Mucosa of stomach (tissue), 1 donor: ENCODE data around the gene SSTR4.
A peak's percentile ranks its signal among the peaks of the same experiment; 100 is the strongest.

Experiments
- H3K27me3 ChIP-seq: one replicate; pipeline ENCODE4 v1.7.0; 2013; ENCODE audit warnings: mild to moderate bottlenecking, low read length; ENCODE audit not compliant: control insufficient read depth, insufficient read depth
- H3K36me3 ChIP-seq: one replicate; pipeline ENCODE4 v1.7.0; 2013; ENCODE audit warnings: low read length; ENCODE audit not compliant: control insufficient read depth, insufficient read depth
- H3K4me1 ChIP-seq: one replicate; pipeline ENCODE4 v1.7.0; 2013; ENCODE audit warnings: mild to moderate bottlenecking, low read length; ENCODE audit not compliant: control insufficient read depth, insufficient read depth
- H3K4me3 ChIP-seq: one replicate; pipeline ENCODE4 v1.7.0; 2013; ENCODE audit warnings: low read length
- H3K9ac ChIP-seq: one replicate; pipeline ENCODE4 v1.7.0; 2013; ENCODE audit warnings: mild to moderate bottlenecking, low read length, moderate library complexity
- H3K9me3 ChIP-seq: one replicate; pipeline ENCODE4 v1.7.0; 2013; ENCODE audit warnings: mild to moderate bottlenecking, low read length, moderate library complexity; ENCODE audit not compliant: control insufficient read depth
- donor health status: Pancreatic carcinoma.

The SSTR4 gene

DNA sequence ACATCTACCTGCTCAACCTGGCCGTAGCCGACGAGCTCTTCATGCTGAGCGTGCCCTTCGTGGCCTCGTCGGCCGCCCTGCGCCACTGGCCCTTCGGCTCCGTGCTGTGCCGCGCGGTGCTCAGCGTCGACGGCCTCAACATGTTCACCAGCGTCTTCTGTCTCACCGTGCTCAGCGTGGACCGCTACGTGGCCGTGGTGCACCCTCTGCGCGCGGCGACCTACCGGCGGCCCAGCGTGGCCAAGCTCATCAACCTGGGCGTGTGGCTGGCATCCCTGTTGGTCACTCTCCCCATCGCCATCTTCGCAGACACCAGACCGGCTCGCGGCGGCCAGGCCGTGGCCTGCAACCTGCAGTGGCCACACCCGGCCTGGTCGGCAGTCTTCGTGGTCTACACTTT is 619 bp downstream of the SSTR4 start:
- Histone ChIP-seq H3K36me3 (no peaks in the 10 kb centered on the region), H3K4me3 (no peak overlapping the region), H3K27me3 (peaks cover 24% of the 10 kb centered on the region), H3K4me1 (no peaks in the 10 kb centered on the region), H3K9me3 (no peaks in the 10 kb centered on the region), H3K9ac (no peak overlapping the region)

- H3K27me3 ChIP-seq: peaks cover 24% of the 10 kb centered on the region
- no peaks in the 10 kb centered on the region for H3K9me3 ChIP-seq
- H3K4me1 ChIP-seq: no peaks in the 10 kb centered on the region
- H3K9ac ChIP-seq: no peak overlapping the region
- H3K36me3 ChIP-seq: no peaks in the 10 kb centered on the region
- no peak overlapping the region for H3K4me3 ChIP-seq
These were observed 1.3 kb downstream of the SSTR4 start for GRCh38 chr20:23036371-23036770.

- no peak overlapping the region for H3K4me3 ChIP-seq
- H3K9me3 ChIP-seq: no peaks in the 10 kb centered on the region
- peaks cover 24% of the 10 kb centered on the region for H3K27me3 ChIP-seq
- H3K9ac ChIP-seq: no peak overlapping the region
- no peaks in the 10 kb centered on the region for H3K36me3 ChIP-seq
- H3K4me1 ChIP-seq: no peaks in the 10 kb centered on the region
These were observed 1.9 kb downstream of the SSTR4 start for GRCh38 chr20:23037017-23037481.

DNA sequence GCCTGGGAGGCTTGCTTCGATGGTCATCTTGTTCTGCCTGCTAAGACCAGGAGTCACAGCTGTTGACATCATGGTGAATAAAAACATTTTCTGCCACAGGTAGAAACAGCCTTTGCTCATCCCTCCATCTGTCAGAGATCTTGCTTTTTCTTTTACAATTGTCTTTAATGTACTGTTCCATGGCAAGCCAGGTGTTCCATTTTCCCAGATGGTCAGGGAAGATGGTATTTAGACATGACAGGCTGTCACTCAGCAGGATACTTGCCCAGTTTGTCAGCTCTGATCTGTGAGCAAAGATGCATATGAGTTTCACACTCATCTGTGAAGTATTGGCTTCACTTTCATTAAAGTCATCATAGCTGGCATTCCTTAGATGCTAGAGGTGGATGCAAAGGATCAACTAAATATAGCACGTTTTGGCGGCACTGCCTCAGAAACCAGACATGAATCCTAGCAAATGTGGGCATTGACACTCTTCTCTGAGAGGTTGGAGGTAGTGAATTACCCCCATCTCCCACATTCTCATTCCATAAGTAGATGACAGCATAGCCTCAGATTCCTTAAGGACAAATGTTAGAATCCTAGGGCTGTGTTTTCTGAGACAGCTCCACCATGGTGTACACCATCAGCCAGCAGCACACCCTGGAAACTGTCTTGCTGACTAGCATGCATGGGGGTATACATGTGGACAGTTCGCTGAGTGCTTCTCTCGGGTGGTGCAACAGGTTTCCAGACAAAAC is 4.2 kb downstream of the SSTR4 start:
- H3K4me3 ChIP-seq: no peak overlapping the region

DNA sequence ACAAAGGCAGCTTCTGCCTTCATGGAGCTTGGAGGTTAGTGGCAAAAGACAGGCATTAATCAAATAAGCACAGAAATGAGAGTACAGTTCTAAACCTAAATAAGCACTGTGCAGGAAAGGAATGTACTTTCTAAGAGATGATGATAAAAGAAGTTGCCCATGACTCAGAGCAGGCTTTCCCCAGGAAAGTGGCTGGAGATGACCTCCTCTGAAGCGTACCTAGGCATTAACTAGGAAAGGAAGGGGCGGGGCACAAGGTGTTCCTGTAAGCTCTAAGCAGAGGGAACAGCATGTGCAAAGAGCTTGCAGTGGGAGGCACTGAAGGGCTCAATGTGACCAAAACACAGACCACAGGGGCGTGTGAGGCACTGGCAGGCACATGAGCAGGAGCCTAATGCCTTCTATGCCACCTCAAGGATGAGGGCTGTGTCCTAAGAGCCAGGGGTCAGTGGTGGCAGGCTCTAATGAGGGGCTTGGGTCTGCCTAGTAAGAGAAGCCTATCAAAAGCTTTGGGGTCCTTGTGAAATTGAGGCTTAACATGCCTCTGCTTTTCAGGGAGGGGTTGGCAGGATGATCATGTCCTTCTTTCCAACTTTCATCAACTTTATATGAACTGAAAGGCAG is 4.9 kb downstream of the SSTR4 start:
- H3K4me3 ChIP-seq: no peak overlapping the region
- H3K27me3 ChIP-seq: peaks cover 17% of the 10 kb centered on the region
- peaks cover 17% of the 10 kb centered on the region for H3K4me1 ChIP-seq
- H3K9me3 ChIP-seq: no peaks in the 10 kb centered on the region
- no peak overlapping the region for H3K9ac ChIP-seq
- no peaks in the 10 kb centered on the region for H3K36me3 ChIP-seq

More for the DNA sequence above, 4.2 kb downstream of the SSTR4 start:
- H3K27me3 ChIP-seq: peaks cover 24% of the 10 kb centered on the region
- peaks cover 16% of the 10 kb centered on the region for H3K4me1 ChIP-seq
- H3K9ac ChIP-seq: no peak overlapping the region
- H3K36me3 ChIP-seq: no peaks in the 10 kb centered on the region
- no peaks in the 10 kb centered on the region for H3K9me3 ChIP-seq

- Histone ChIP-seq H3K27me3 (no peaks in the 10 kb centered on the region), H3K9me3 (no peaks in the 10 kb centered on the region), H3K4me3 (no peak overlapping the region), H3K36me3 (no peaks in the 10 kb centered on the region), H3K4me1 (peaks cover 30% of the 10 kb centered on the region), H3K9ac (no peak overlapping the region)
These were observed 7.2 kb downstream of the SSTR4 start for GRCh38 chr20:23042270-23042669.

DNA sequence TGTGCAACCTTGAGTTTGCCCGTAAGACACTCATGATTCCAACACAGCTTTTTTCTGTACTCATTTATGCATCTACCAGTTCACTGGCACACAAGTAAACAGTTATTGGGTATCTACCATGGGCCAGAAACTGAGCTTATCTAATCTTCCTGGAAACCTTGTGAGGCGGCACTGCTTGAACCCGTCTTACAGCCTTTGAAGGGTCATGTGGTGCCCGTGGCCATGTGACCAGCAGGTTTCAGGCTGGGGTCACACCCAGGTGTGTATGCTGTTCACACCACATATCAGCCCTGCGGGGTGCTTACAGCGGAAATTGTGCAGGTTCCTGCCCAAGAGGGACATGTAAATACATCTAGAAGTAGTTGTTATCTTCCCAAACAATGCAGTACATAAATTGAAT is 8.3 kb downstream of the SSTR4 start:
- H3K27me3 ChIP-seq: peaks cover 4% of the 10 kb centered on the region
- H3K9me3 ChIP-seq: no peaks in the 10 kb centered on the region
- H3K36me3 ChIP-seq: no peaks in the 10 kb centered on the region
- H3K4me1 ChIP-seq: peaks cover 40% of the 10 kb centered on the region
- H3K9ac ChIP-seq: no peak overlapping the region
- H3K4me3 ChIP-seq: no peak overlapping the region

DNA sequence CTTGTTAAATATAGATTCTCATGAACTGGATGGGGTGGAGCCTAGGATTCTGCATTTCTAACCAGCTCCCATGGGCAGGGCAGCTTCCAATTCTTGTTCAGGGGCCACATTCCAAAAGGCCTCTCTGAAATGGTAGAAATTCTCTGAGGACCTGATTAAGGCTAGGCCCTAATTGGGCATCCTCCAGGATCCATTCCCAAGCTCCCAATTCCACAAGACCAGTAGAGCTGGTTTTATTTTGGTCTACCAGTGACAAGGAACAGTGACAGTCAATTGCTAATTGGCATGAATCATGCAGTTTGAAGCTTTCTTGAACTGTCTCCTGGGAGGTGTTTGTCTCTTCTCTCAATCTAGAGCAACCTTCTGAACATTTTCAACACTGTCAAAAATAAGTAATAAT is 11.3 kb downstream of the SSTR4 start:
- Histone ChIP-seq H3K4me1 (peaks cover 42% of the 10 kb centered on the region), H3K9me3 (no peaks in the 10 kb centered on the region), H3K27me3 (peaks cover 4% of the 10 kb centered on the region), H3K36me3 (no peaks in the 10 kb centered on the region), H3K4me3 (no peak overlapping the region), H3K9ac (no peak overlapping the region)

DNA sequence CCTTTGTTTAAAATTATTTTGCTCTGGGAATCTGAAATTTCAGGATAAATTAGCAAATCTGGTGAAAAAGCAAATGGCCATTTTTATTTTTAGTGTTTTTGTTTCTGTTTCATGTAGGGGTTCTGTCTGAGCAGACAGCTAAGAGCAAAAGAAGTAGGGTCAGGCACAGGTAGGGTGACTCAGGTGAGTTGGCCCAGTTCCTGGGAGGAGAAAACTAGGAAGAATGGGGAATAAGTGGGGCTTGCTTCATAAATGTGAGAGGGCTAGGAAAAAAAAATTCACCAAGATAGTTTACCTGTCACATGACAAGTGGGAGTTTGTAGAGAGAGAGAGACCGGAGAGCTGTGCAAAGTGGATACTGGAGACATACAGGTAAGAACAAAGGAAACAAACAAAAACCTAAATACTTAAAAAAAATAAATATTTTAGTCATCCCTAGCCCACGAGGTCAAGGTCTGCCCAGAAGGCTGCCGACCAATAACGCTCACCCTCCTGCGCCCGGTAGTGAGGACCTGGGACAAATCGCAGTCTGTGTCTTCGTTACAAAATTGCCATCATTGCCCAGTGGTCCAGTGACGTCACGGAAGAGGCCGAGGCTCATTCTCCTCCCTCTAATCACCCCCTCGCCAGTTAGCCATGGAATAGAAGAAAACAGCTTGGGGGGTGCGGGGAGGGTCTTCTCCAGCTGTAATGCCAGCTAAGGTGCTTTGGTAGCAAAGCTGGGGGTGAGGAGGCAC is 12.1 kb downstream of the SSTR4 start:
- Histone ChIP-seq H3K4me1 (peaks cover 49% of the 10 kb centered on the region), H3K9ac (peak overlapping the region; percentile 35), H3K9me3 (no peaks in the 10 kb centered on the region), H3K4me3 (peak overlapping the region; percentile 43), H3K36me3 (no peaks in the 10 kb centered on the region), H3K27me3 (peaks cover 4% of the 10 kb centered on the region)

DNA sequence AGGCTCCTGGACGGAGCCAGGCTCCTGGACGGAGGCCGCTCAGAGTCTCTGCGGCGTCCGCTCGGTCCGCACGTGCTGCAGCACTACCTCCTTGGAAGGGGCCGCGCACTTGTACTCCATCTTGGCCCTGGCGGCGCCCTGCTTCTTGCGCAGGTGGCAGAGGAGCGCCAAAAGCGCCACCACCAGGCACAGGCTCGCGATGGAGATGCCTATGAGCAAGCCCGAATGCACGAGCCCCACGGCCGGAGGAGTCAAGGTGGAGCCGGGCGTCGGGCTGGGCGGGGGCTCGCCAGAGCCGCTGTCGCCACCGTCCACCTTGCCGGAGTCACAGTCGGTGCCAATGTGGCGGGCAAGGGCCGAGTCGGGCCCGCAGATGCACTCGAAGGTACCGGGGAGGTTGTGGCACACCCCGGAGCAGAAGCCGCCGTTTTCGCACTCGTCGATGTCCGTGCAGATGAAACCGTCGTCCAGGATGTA is 12.7 kb downstream of the SSTR4 start:
- Histone ChIP-seq H3K27me3 (peaks cover 4% of the 10 kb centered on the region), H3K9me3 (no peaks in the 10 kb centered on the region), H3K9ac (peak overlapping the region; percentile 35), H3K4me3 (peak overlapping the region; percentile 43), H3K36me3 (no peaks in the 10 kb centered on the region), H3K4me1 (peaks cover 48% of the 10 kb centered on the region)

- Histone ChIP-seq H3K9me3 (no peaks in the 10 kb centered on the region), H3K27me3 (peaks cover 4% of the 10 kb centered on the region), H3K4me3 (peak overlapping the region; percentile 43), H3K36me3 (no peaks in the 10 kb centered on the region), H3K9ac (peak overlapping the region; percentile 67), H3K4me1 (peaks cover 40% of the 10 kb centered on the region)
These were observed 13.4 kb downstream of the SSTR4 start for GRCh38 chr20:23048283-23049200.
